ENCODE measurements around the gene STARD8.

STARD8 gene

DNA sequence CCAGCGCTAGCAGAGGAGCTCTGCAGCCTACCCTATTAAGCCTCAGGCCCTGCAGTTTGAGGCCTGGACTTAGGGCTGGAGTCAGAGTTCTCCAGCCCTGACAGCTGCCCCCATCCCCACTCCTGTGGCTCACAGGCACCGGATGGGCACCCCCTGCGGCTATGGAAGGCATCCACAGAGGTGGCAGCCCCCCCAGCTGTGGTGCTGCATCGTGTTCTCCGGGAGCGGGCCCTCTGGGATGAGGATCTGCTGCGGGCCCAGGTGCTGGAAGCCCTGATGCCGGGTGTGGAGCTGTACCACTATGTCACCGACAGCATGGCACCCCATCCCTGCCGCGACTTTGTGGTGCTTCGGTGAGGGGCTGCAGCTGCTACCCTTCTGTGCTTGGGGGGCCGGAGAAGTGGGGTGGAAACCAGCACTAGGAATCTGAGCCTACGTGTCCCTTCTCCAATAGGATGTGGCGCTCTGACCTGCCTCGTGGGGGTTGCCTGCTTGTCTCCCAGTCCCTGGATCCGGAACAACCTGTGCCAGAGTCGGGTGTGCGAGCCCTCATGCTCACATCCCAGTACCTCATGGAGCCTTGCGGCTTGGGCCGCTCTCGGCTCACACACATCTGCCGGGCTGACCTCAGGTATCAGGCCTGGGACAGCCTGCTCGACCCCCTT is 76.2 kb downstream of the STARD8 start:
- FAIRE-seq (no peak), DNase-seq (ENCODE audit: insufficient read length, low spot score) (no peak)
- no peak for TF ChIP-seq CTCF (IDR thresholded peaks at IDR 0.05; ENCODE audit: insufficient read depth, missing control alignments)

DNA sequence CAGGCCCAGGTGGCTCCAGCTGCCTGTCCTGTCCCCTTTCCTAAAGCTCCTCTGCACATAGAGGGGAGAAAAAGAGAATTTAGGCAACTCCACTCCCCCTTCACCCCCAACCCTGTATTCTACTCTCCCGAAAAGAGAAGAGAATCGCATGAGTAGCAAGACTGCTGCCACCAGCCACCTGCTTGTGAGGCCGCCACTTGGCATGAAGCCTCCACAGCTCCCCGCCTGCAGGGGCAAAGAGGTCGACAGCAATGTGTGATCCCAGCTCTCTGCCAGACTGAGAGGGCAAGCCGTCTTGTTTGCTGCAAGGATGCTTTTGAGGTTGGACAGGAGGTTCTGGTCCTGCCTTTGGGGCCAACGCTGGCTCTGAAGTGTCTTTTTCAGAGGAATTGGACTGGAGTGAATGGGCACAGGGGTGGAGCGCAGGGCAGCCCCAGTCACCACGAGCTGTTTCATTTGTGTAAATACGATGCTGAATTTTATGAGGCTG is 77.1 kb downstream of the STARD8 start:
- TF ChIP-seq CTCF (IDR thresholded peaks at IDR 0.05; ENCODE audit: insufficient read depth, missing control alignments), result no peak
- FAIRE-seq (no peak), DNase-seq (ENCODE audit: insufficient read length, low spot score) (no peak)

- TF ChIP-seq CTCF (IDR thresholded peaks at IDR 0.05; ENCODE audit: insufficient read depth, missing control alignments), result no peak
- DNase-seq (ENCODE audit: insufficient read length, low spot score) (no peak), FAIRE-seq (no peak)
Measured at GRCh38 chrX:68725756-68726365, 78.4 kb downstream of the STARD8 start.

GRCh38 chrX:68726366-68726765 is 78.9 kb downstream of the STARD8 start:
- FAIRE-seq (no peak), DNase-seq (ENCODE audit: insufficient read length, low spot score) (no peak)
- TF ChIP-seq CTCF (IDR thresholded peaks at IDR 0.05; ENCODE audit: insufficient read depth, missing control alignments), result no peak

- no peak for DNase-seq (ENCODE audit: insufficient read length, low spot score)
- no peak for TF ChIP-seq CTCF (IDR thresholded peaks at IDR 0.05; ENCODE audit: insufficient read depth, missing control alignments)
- FAIRE-seq, result no peak
Measured at GRCh38 chrX:68727696-68728095, 80.2 kb downstream of the STARD8 start.

- DNase-seq (ENCODE audit: insufficient read length, low spot score) (no peak), FAIRE-seq (no peak)
- TF ChIP-seq CTCF (IDR thresholded peaks at IDR 0.05; ENCODE audit: insufficient read depth, missing control alignments), result no peak
Measured at GRCh38 chrX:68728186-68728585, 80.7 kb downstream of the STARD8 start.

- FAIRE-seq, result no peak
- no peak for TF ChIP-seq CTCF (IDR thresholded peaks at IDR 0.05; ENCODE audit: insufficient read depth, missing control alignments)
- no peak for DNase-seq (ENCODE audit: insufficient read length, low spot score)
Measured at GRCh38 chrX:68731254-68731653, 83.8 kb downstream of the STARD8 start.
